RWPE2 (cell line): ENCODE measurements around the gene PTGIS.

ENCODE experiments used
- ATAC-seq: fragments of 200-7000 bp; cut with Tn5 transposase; 3 replicates; pipeline ENCODE4 v1.9.1; 2021; ENCODE audit warnings: low read depth
- DNase-seq: peaks from one replicate; pipeline ENCODE4 v3.0.0-alpha.2; 2020; ENCODE audit warnings: low spot score
- H3K27ac ChIP-seq: fragments of 450-650 bp; 2 replicates; pipeline ENCODE4 v1.5.1; 2017; ENCODE audit warnings: mild to moderate bottlenecking; ENCODE audit not compliant: poor library complexity, severe bottlenecking
- H3K27me3 ChIP-seq: fragments of 250-450 bp; sonication (Bioruptor Pico); 2 replicates; pipeline ENCODE4 v1.5.1; 2021; ENCODE audit warnings: mild to moderate bottlenecking, moderate library complexity; ENCODE audit not compliant: insufficient read depth, poor library complexity, severe bottlenecking
- H3K36me3 ChIP-seq: fragments of 250-450 bp; sonication (Bioruptor Pico); 2 replicates; pipeline ENCODE4 v1.5.1; 2020; ENCODE audit warnings: low read depth, mild to moderate bottlenecking, moderate library complexity
- H3K4me1 ChIP-seq: fragments of 250-450 bp; sonication (Bioruptor Pico); 2 replicates; pipeline ENCODE4 v1.5.1; 2021; ENCODE audit warnings: mild to moderate bottlenecking, moderate library complexity; ENCODE audit not compliant: insufficient read depth, poor library complexity, severe bottlenecking
- H3K4me3 ChIP-seq: fragments of 250-450 bp; sonication (Bioruptor Pico); 2 replicates; pipeline ENCODE4 v1.5.1; 2021; ENCODE audit warnings: mild to moderate bottlenecking, moderate library complexity; ENCODE audit not compliant: severe bottlenecking
- H3K9me3 ChIP-seq: fragments of 250-450 bp; sonication (Bioruptor Pico); 2 replicates; pipeline ENCODE4 v1.5.1; 2021; ENCODE audit warnings: mild to moderate bottlenecking, moderate library complexity; ENCODE audit not compliant: severe bottlenecking
- CTCF ChIP-seq: fragments of 450-650 bp; IDR thresholded peaks from one replicate; pipeline ENCODE4 v1.5.1; 2017; ENCODE audit warnings: mild to moderate bottlenecking, moderate library complexity; ENCODE audit not compliant: poor library complexity, severe bottlenecking

PTGIS gene

GRCh38 chr20:49543071-49543857 is 24.7 kb downstream of the PTGIS start:
- no peak for ATAC-seq
- H3K4me1 ChIP-seq, result no peaks in the 10 kb centered on the region
- no peaks in the 10 kb centered on the region for H3K27me3 ChIP-seq
- no peak overlapping the region for H3K27ac ChIP-seq
- no peak for TF ChIP-seq CTCF
- H3K4me3 ChIP-seq, result no peak overlapping the region
- no peak for DNase-seq
- no peaks in the 10 kb centered on the region for H3K9me3 ChIP-seq
- no peaks in the 10 kb centered on the region for H3K36me3 ChIP-seq

- Histone ChIP-seq H3K36me3 (no peaks in the 10 kb centered on the region), H3K4me3 (no peak overlapping the region), H3K27ac (no peak overlapping the region), H3K9me3 (no peaks in the 10 kb centered on the region), H3K4me1 (no peaks in the 10 kb centered on the region), H3K27me3 (no peaks in the 10 kb centered on the region)
- no peak for TF ChIP-seq CTCF
- no peak for DNase-seq
- no peak; the same call in 2 of the 3 replicates for ATAC-seq
Observed at GRCh38 chr20:49542514-49542991, 25.4 kb downstream of the PTGIS start.

GRCh38 chr20:49541733-49542513 is 26.0 kb downstream of the PTGIS start:
- H3K27me3 ChIP-seq, result no peaks in the 10 kb centered on the region
- peak; percentile 100 for TF ChIP-seq CTCF
- no peaks in the 10 kb centered on the region for H3K4me1 ChIP-seq
- no peak overlapping the region for H3K4me3 ChIP-seq
- peak; percentile 60 for ATAC-seq
- no peak overlapping the region for H3K27ac ChIP-seq
- H3K9me3 ChIP-seq, result no peaks in the 10 kb centered on the region
- no peak for DNase-seq
- no peaks in the 10 kb centered on the region for H3K36me3 ChIP-seq

GRCh38 chr20:49540687-49541435 is 27.1 kb downstream of the PTGIS start:
- no peak for ATAC-seq
- no peak overlapping the region for H3K27ac ChIP-seq

More at GRCh38 chr20:49540687-49541435, 27.1 kb downstream of the PTGIS start:
- no peaks in the 10 kb centered on the region for H3K9me3 ChIP-seq
- no peaks in the 10 kb centered on the region for H3K27me3 ChIP-seq
- DNase-seq, result no peak
- H3K36me3 ChIP-seq, result no peaks in the 10 kb centered on the region
- H3K4me3 ChIP-seq, result no peak overlapping the region
- no peak for TF ChIP-seq CTCF
- H3K4me1 ChIP-seq, result no peaks in the 10 kb centered on the region
